Measurements from ENCODE around the gene CAPN11.
"Not testable (repeated sequence)": the region's sequence is repeated elsewhere in the genome, so short reads cannot be mapped to it uniquely, and the experiment has no call there.

The CAPN11 gene

DNA sequence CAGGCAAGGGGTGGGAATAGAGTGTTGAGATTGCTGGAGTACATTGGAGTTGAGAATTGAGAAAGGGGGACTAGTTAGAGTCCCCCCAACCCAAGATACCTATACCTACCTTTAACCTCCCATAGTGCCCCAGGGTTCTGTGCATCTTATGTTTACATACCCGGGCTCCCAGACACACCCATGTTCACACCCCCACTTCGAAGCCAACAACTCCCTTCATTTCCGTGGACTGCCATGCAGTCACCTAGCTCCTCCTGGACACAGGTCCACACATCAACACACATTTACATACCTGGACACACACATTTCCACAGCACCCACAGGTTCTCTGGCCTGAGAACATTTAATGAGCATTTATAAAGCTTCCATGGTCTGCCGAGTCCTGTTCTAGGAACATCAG lies 26.1 kb upstream of the CAPN11 start:
- DNase-seq: no peak

DNA sequence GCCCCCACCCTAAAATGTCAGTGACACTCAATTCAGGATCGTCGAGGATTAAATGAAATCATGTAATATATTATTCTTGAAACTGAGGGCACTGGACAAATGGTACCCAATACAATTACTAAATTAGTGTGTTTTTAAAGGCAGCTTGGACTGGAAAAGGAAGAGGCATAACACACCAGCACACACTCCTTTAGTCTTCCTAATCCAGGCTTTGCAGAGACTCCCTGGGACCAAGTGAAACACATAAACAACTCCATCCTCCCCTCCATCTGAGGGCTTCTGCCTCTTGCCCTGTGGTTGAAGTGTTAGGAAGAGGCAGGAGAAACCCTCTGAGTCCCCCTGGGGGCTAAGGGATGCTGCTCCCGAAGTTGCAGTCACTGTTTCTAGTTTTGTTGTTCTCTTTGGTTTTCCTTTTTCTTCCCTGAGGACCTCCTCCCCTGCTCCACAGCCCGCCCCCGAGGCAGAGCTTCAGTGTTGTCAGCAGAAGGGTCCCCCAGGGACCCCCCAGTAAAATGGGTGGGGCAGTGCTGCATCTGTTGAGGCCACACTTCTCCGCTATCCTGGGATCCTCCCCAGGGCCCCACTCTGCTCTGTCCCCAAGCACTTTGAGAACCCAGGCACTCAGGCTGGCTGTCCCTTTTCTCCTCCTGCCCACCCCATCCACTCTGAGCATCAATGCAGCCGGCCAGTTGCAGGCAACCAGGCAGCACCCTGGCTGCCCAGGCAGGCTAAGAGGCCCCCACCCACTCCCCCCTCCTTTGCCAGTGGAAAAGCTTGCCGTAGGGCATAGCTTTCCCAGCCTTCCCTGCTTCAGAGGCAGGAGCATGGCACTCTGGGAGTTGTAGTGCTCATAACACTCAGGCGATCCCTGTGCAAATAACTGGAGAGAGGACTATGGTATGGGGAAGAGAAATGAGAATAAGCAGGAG lies 25.4 kb upstream of the CAPN11 start:
- DNase-seq: peak; percentile 43

GRCh38 chr6:44133981-44134711 lies 24.5 kb upstream of the CAPN11 start:
- no peak for DNase-seq

DNA sequence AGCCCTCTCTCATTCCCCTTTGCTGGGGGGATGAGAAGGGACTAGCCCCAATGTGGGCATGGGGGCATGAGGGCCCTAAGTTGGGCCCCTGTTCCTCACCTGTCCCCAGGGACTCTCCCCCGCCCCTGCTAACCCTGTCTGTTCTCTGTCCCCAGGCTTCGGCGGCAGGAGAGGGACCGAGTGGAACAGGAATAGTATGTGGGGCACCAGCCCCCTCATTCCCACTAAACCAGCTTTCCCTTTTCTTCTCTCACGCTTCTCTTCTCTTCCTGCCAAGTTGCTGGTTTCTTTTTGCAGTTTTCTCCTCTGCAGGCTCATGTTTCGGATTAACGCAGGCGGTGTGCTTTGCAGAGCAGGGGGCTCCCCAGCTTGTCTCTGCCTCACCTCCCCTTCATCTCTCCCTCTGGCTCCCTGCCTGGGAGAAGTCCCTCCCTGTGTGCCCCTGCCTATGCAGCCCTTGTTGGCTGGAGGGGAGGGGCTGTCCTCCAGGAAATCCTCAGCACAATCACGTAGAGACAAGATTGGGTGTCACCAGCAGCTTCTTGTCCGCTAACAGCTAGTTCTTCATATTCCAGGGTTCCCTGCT lies 23.4 kb upstream of the CAPN11 start:
- DNase-seq: no peak

DNA sequence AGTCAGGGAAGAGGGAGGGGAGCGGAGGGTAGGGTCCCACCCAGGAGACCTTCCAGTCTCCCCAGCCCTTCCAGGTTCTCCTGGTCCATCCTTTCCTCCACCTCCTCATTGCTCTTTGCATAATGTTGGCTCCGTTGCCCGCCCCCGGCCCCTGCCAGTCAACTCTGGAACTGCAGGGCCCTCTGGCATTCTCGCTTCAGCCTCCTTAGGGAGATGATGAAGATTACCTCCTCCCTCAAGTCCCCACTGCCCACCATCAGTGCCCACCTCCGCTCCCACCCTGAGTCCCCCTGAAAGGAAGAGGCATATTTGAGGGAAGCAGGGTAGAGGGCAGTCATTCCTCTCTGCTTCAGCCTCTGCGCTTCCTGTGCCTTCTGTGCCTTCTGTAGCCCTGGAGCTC lies 22.7 kb upstream of the CAPN11 start:
- no peak for DNase-seq

- DNase-seq: no peak
Observed at GRCh38 chr6:44138717-44139350, 19.8 kb upstream of the CAPN11 start.

GRCh38 chr6:44139351-44139743 lies 19.3 kb upstream of the CAPN11 start:
- no peak for DNase-seq

DNA sequence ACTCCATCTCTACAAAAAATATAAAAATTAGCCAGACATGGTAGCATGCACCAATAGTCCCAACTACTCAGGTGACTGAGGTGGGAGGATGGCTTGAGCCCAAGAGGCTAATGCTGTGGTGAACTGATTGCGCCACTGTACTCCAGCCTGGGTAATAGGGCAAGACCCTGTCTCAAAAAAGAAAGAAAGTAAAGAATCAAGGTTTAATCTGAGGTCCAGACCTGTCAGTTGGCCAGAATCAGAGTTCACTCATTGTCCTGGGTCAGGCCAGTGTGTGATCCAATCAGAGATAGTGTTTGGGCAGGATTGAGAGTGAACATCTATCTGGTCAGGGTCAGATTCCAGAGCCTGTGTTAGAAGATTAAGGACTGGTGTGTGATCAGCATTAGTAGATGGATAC lies 15.8 kb upstream of the CAPN11 start:
- DNase-seq: no peak

DNA sequence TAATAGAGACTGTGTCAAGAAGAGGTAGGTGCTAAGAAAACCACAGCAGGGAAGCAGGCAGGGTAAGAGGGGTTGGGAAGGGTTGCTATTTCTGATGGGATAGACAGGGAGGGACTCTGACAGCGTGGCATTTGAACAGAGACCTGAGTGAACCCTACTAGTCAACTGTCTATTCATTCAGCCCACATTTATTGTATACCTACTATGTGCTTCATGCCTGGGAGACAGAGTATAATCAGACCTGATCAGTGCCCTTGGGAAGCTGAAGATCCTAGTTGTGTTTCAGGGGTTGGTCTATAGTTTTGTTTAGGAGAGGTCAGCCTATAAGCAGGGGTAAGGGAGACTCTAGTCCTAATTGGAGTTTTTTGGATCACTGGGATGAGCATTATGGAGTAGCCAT lies 14.9 kb upstream of the CAPN11 start:
- DNase-seq: no peak

GRCh38 chr6:44144536-44144935 lies 14.1 kb upstream of the CAPN11 start:
- not testable (repeated sequence) for DNase-seq

GRCh38 chr6:44145839-44146238 lies 12.8 kb upstream of the CAPN11 start:
- no peak for DNase-seq

DNA sequence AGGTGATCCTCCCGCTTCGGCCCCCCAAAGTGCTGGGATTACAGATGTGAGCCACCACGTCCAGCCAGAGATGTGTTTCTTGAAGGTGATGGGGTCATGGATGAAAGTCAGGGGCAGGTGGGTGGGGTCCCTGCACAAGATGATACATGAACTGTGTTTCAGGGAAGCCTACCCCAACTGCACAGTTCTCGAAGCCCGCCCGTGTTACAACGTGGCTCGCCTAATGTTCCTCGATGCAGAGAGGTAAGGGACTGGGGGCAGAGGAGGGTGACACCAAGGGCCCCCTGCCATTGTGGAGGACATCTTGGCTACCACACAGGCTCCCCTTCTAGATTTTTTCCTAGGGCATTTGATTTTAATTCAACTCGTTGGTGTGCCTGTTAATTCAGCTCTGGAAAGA lies 11.9 kb upstream of the CAPN11 start:
- no peak for DNase-seq

DNA sequence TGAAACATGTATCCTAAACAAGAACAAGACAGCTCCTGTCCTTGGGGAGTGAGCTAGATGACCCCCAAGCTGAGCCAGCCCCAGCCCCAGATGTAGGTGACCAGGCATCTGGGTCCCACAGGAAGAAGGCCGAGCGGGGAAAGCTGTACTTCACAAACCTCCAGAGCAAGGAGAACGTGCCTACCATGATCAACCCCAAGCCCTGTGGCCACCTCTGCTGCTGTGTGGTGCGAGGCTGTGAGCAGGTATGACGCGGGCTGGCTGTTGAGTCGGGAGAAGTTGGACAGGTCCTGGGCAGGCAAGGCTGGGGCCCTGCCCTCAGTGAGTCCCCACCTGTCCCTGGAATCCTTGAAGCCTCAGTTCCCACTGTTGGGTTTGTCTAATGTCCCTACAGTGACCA lies 11.4 kb upstream of the CAPN11 start:
- DNase-seq: no peak

DNA sequence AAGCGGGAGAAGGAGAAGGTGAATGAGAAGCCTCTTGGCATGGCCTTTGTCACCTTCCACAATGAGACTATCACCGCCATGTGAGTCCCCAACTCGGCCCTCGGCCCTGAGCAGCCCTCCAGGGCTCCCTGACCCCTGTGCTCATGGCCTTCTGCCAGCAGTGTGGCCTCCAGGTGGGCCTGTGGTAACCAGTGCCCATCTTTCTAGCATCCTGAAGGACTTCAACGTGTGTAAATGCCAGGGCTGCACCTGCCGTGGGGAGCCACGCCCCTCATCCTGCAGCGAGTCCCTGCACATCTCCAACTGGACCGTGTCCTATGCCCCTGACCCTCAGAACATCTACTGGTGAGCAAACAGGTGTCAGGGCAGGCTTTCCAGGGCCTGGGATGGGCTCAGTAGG lies 10.3 kb upstream of the CAPN11 start:
- no peak for DNase-seq

- no peak for DNase-seq
Observed at GRCh38 chr6:44149369-44150012, 9.1 kb upstream of the CAPN11 start.

- DNase-seq: no peak
Observed at GRCh38 chr6:44150317-44150917, 8.2 kb upstream of the CAPN11 start.

GRCh38 chr6:44151348-44152108 lies 7.1 kb upstream of the CAPN11 start:
- peak; percentile 56 for DNase-seq

DNA sequence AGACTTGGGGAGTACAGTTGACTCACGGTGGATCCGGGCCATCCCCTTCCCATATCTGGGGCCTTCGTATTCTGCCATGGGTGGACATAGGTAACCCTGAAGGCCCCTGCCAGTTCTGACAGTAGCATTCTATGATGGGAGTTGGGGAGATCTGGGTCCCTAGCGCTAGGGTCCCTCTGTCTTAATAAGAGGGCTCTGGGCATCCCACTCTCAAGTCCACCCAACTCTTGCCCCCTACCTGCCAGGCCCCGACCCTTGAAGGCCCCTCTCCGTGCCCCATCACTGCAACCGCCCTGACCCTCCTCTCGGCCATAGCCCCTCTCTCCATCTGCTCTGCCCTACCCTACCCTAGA lies 6.5 kb upstream of the CAPN11 start:
- no peak for DNase-seq

- no peak for DNase-seq
Observed at GRCh38 chr6:44152533-44152932, 6.1 kb upstream of the CAPN11 start.

- DNase-seq: no peak
Observed at GRCh38 chr6:44154067-44154466, 4.6 kb upstream of the CAPN11 start.

- DNase-seq: no peak
Observed at GRCh38 chr6:44156494-44157151, 2.0 kb upstream of the CAPN11 start.

Data from fibroblast of skin of right biceps (primary cell).